Adrenal gland (tissue), 5 donors: Measurements from ENCODE around the gene DDX49.

Source experiments
- POLR2A ChIP-seq, 2 donors: fragments of 450-650 bp; IDR thresholded peaks; one replicate each; pipeline ENCODE4 v1.6.1; 2017; ENCODE audit warnings: antibody characterized with exemption in 2 of 2, mild to moderate bottlenecking in 2 of 2, moderate library complexity in 1 of 2
- TF ChIP-seq, protein P1 (sequence below), 6 experiments: fragments of 450-650 bp in 4 of 6; fragments of 200-600 bp in 2 of 6; sonication (generic) in 1 of 6; IDR thresholded peaks; 1 replicate in 5 of 6; 2 replicates in 1 of 6; pipeline versions ENCODE4 v1.5.1 to v1.8.0; 2016 to 2021; ENCODE audit warnings: antibody characterized with exemption in 6 of 6, mild to moderate bottlenecking in 2 of 6, moderate library complexity in 1 of 6
- donor health status: DM: no; HTN: no; CAD: no.

DNA sequence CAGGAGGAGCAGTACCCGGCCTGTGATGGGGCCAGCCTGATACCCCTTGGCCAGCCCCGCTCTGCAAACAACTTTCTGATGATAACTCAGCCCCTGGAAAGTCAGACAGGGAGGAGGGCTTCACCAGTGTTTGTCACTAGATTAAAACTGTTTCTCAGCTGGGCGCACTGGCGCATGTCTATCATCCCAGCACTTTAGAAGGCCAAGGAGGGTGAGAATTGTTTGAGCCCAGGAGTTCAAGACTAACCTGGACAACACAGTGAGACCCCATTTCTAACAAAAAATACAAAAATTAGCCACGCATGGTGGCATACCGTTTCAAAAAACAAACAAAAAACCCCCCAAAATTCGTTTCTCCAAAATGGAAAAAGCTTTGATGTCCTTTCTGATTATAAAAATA lies 18.0 kb upstream of the DDX49 start:
- TF ChIP-seq, protein P1, sequence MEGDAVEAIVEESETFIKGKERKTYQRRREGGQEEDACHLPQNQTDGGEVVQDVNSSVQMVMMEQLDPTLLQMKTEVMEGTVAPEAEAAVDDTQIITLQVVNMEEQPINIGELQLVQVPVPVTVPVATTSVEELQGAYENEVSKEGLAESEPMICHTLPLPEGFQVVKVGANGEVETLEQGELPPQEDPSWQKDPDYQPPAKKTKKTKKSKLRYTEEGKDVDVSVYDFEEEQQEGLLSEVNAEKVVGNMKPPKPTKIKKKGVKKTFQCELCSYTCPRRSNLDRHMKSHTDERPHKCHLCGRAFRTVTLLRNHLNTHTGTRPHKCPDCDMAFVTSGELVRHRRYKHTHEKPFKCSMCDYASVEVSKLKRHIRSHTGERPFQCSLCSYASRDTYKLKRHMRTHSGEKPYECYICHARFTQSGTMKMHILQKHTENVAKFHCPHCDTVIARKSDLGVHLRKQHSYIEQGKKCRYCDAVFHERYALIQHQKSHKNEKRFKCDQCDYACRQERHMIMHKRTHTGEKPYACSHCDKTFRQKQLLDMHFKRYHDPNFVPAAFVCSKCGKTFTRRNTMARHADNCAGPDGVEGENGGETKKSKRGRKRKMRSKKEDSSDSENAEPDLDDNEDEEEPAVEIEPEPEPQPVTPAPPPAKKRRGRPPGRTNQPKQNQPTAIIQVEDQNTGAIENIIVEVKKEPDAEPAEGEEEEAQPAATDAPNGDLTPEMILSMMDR (IDR thresholded peaks at IDR 0.05) = no peak
- no peak for TF ChIP-seq POLR2A (IDR thresholded peaks at IDR 0.05)
